Lower leg skin (tissue), 4 donors: ENCODE data around the gene SCFD2. TPM values are rescaled to one million over a fixed set of nuclear protein-coding genes. Genes with fewer than 3 reads are reported as not detected.

ENCODE experiments used
- DNase-seq, 2 donors: peaks; one replicate each; pipeline ENCODE4 v3.0.0-alpha.2; 2019; ENCODE audit warnings: low spot score in 2 of 2
- H3K4me3 ChIP-seq: fragments of 200-600 bp; sonication (generic); 2 replicates; pipeline ENCODE4 v1.5.1; 2017; ENCODE audit warnings: mild to moderate bottlenecking, low read depth; ENCODE audit not compliant: poor library complexity, severe bottlenecking
- CTCF ChIP-seq, 3 donors: fragments of 450-650 bp; IDR thresholded peaks; one replicate each; pipeline ENCODE4 v1.5.1; 2016; ENCODE audit warnings: antibody characterized with exemption in 3 of 3, mild to moderate bottlenecking in 3 of 3, moderate library complexity in 2 of 3
- POLR2A ChIP-seq, 2 donors: fragments of 450-650 bp; IDR thresholded peaks; one replicate each; pipeline ENCODE4 v1.6.1; 2016 to 2017; ENCODE audit warnings: antibody characterized with exemption in 2 of 2, mild to moderate bottlenecking in 1 of 2, moderate library complexity in 1 of 2
- WGBS, 2 donors: methylation state at CpG; one replicate each; pipeline ENCODE4 v1.1.5; 2018; 5-methylcytosine and 5-hydroxymethylcytosine counted together
- intact Hi-C: fragments of 100-400 bp; cut with DNase I; formaldehyde crosslinking; loops from one replicate; pipeline ENCODE4 v1.15.0; 2023; ENCODE audit warnings: low total_unique reads
- total RNA-seq, 4 donors: library from RNA; depleted of rRNA; stranded (reverse); fragments of >200 nt; gene quantifications; one replicate each; pipeline ENCODE4 v1.1.0, GENCODE V29; 2016

The SCFD2 gene
- total RNA-seq, 4 donors from 2014 or later = 13.6 to 23.3 (median 19.0) TPM

DNA sequence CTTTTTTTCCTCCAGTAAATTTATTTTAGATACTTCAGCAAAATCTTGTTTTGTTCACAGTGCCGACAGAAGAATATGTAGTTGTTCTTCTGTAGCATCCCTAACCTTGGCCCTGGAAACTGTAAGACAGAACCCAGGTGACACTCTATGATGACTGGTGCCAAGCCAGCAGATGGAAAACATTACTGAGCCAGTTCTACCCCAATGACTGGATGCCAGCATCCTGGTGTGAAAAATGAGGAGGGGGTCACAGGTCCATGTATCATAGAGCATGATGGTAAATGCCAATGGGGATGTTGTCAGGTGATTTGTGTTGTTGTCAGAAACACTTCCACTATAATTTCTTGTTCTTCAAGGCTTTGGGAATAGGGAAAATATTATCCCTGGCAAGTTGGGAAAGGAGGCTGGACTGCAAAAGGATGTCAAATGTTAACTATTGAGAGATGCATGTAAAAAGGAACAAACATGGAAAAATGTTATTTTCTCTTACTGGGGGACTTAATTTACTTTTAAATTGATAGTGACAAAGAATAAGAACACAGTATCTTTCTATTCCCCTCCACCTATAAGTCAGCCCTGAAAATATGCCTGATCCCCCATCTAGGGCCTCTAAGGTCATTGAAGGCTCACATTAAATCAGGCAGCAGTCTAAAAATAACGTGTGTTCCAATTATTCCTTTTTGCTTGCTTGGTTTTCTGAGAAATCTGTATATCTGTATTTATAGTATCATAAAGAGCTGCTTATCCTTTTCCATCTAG, 343.9 kb downstream of the SCFD2 start:
- intact Hi-C loops = no loop called here
- H3K4me3 ChIP-seq = no peak overlapping the region
- TF ChIP-seq POLR2A (IDR thresholded peaks at IDR 0.05) = no peak
- TF ChIP-seq CTCF (IDR thresholded peaks at IDR 0.05) = no peak
- no peak for DNase-seq
- 77 to 82% methylated on average over 2 of the region's 2 CpGs for WGBS, 2 donors

DNA sequence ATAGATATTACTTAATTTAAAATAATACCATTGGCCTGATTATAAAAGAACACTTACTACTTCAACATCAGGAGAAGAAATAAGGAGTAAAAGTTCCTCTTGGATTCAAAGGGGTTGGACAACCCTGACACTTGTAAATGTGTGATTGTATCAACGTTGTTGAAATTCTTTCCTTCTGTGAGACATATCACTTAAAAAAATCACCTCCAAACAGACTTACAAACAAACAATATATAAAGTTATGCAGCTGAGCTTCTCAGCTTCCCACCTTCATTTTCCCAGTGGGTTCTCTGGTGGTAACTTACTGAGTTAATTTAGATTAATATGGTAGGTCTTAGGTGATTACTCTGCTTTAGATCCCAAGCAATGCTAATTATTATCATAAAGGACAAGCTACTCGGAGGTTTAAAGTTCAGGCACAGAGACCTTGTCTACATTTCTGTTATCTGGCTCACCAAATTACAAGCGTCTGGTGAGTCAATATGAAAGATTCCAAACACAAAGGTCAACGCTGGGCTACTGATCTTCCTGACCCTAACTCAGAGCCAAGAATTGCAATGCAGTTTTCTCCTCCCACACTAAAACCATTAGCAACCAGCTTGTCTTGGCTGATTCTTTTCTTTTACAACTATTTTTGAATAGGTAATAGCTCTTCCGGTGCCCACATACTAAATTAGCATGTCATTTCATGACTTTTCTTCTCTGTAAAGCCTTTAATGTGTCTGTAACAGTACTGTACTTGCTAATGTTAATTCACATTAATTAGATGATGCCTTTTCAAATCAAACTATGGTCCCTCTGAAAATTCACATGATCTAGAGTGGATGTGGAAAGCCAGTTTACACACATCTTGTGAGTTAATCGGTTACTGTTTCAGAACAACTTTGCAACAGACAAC, 346.1 kb downstream of the SCFD2 start:
- intact Hi-C loops = no loop called here
- TF ChIP-seq POLR2A (IDR thresholded peaks at IDR 0.05) (no peak), CTCF (IDR thresholded peaks at IDR 0.05) (no peak)
- 52 to 63% methylated on average over 6 of the region's 6 CpGs for WGBS, 2 donors
- no peak overlapping the region for H3K4me3 ChIP-seq
- no peak for DNase-seq

DNA sequence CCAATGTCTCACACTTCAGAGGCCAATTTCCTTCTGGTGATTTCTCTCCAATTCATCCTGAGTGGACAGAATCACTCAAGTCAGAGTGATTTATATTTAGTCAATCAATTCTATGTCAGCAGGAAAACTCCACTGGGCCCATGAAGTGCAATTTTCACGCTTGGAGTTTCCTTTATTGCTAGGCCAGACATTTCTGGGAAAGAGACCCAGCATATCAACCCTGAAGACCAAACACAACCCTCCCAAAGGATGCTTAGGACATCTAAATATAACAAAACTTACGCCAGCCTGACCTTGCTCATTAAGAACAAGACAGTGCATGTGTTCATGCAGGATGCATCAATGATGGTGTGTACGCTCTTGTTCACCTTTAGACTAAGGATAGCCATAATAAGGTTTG, 347.4 kb downstream of the SCFD2 start:
- no peak for DNase-seq
- intact Hi-C loops = no loop called here
- WGBS, 2 donors = 92 to 96% methylated on average over 3 of the region's 3 CpGs
- no peak overlapping the region for H3K4me3 ChIP-seq
- TF ChIP-seq CTCF (IDR thresholded peaks at IDR 0.05) = no peak
- TF ChIP-seq POLR2A (IDR thresholded peaks at IDR 0.05) = no peak

DNA sequence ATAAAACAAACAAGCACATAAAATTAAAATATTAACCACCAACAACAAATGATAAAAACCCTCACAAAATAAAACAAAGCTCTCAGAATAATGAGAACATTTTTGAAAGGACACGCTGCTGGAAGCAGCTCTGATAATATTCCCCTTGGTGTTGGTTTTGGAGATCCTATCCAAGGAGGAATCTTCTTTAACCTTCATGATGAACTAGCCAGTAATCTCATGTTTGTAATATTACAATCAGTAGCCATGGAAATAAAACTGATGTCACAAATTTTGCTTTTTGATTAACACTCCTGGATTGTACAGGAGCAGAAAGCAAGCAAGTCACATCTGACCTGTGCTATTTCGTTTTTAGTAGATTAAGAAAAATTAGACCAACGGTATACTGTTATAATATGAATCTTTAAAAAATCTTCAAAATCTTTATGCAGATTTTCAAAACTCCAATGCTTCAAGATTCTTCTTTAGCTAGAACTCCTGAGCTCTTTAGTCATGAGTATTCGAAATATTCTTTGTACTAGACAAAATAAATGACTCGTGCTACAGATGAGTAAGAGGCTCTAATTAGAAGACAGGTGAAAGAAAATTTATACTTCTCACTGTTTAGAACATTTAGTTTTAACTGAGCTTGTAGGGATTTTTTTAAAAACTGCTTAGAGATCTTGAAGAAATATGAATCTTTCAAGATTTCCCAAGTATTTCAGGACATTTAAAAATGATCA, 349.6 kb downstream of the SCFD2 start:
- 66 to 70% methylated on average over 5 of the region's 5 CpGs for WGBS, 2 donors
- DNase-seq = no peak
- TF ChIP-seq CTCF (IDR thresholded peaks at IDR 0.05) (no peak), POLR2A (IDR thresholded peaks at IDR 0.05) (no peak)
- no peak overlapping the region for H3K4me3 ChIP-seq
- intact Hi-C loops = no loop called here

GRCh38 chr4:53015681-53016080, 350.2 kb downstream of the SCFD2 start:
- TF ChIP-seq CTCF (IDR thresholded peaks at IDR 0.05) = no peak
- TF ChIP-seq POLR2A (IDR thresholded peaks at IDR 0.05) = no peak
- WGBS, 2 donors = 42 to 46% methylated on average over 5 of the region's 5 CpGs
- DNase-seq = no peak
- intact Hi-C loops = no loop called here
- H3K4me3 ChIP-seq = no peak overlapping the region
